ENCODE results near the gene GATA1.

- TF ChIP-seq CTCF (IDR thresholded peaks at IDR 0.05) (no peak), POLR2A (IDR thresholded peaks at IDR 0.05) (no peak)
Observed at GRCh38 chrX:48736878-48737212, 49.5 kb upstream of the GATA1 start.

All from heart left ventricle (tissue), 13 donors.